H1 (cell line): ENCODE results near the gene SFMBT2. TPM values are rescaled to one million over a fixed set of nuclear protein-coding genes. Genes with fewer than 3 reads are reported as not detected.

ENCODE experiments used
- CTCF ChIA-PET: fragments of 300-600 bp; sonication (Branson Sonifier 250); formaldehyde crosslinking; loops from one replicate; lab custom pipeline; 2021; ENCODE audit not compliant: partially characterized antibody; lab: Charles Lee
- POLR2A ChIA-PET: fragments of 300-600 bp; sonication (Branson Sonifier 250); formaldehyde crosslinking; loops from one replicate; lab custom pipeline; 2021; ENCODE audit warnings: inconsistent platforms; ENCODE audit not compliant: partially characterized antibody; lab: Charles Lee
- DNase-seq, 2 experiments: peaks; one replicate each; pipeline versions ENCODE4 v3.0.0 to v3.0.0-alpha.2; 2010 to 2022; ENCODE audit warnings: low spot score in 2 of 2, low read depth in 1 of 2, mixed read lengths in 1 of 2
- FAIRE-seq: peaks from 2 replicates; lab custom pipeline; 2011; peaks lifted over from hg19 to GRCh38; lab: Jason Lieb, UNC
- H2AFZ ChIP-seq: 2 replicates; pipeline ENCODE4 v1.8.1; 2012; ENCODE audit warnings: low read length, inconsistent platforms
- H2AK5ac ChIP-seq: 2 replicates; pipeline ENCODE4 v1.6.1; 2013; ENCODE audit warnings: low read depth, low read length
- H2BK120ac ChIP-seq: replicated peaks from 2 replicates; pipeline ENCODE3; 2013; ENCODE audit warnings: low read depth, low read length, inconsistent platforms
- H2BK12ac ChIP-seq: 2 replicates; pipeline ENCODE4 v1.6.1; 2013; ENCODE audit warnings: low read depth, low read length
- H2BK15ac ChIP-seq: 2 replicates; pipeline ENCODE4 v1.6.1; 2013; ENCODE audit warnings: low read length
- H2BK20ac ChIP-seq: 2 replicates; pipeline ENCODE4 v1.6.1; 2013; ENCODE audit warnings: low read length
- H2BK5ac ChIP-seq: 2 replicates; pipeline ENCODE4 v1.6.1; 2013; ENCODE audit warnings: low read depth, low read length
- H3K14ac ChIP-seq: 2 replicates; pipeline ENCODE4 v1.6.1; 2013; ENCODE audit warnings: inconsistent platforms; ENCODE audit not compliant: insufficient read length
- H3K18ac ChIP-seq: 2 replicates; pipeline ENCODE4 v1.6.1; 2013; ENCODE audit warnings: low read length; ENCODE audit errors: extremely low read depth
- H3K23ac ChIP-seq: 2 replicates; pipeline ENCODE4 v1.6.1; 2013; ENCODE audit warnings: inconsistent platforms; ENCODE audit not compliant: insufficient read length
- H3K23me2 ChIP-seq: 2 replicates; pipeline ENCODE4 v1.6.1; 2013; ENCODE audit warnings: low read depth, low read length
- H3K27ac ChIP-seq: 2 replicates; pipeline ENCODE4 v1.6.1; 2011; ENCODE audit warnings: low read depth, low read length, inconsistent platforms
- H3K27me3 ChIP-seq, 4 experiments: replicated peaks in 1 of 4; 1 replicate in 1 of 4; 2 replicates in 3 of 4; pipeline versions ENCODE4 v1.6.1 to v1.8.1; 2011 to 2013; ENCODE audit warnings: low read length in 3 of 4, mild to moderate bottlenecking in 3 of 4, inconsistent platforms in 2 of 4, mixed read lengths in 2 of 4, moderate library complexity in 1 of 4; ENCODE audit not compliant: control insufficient read depth in 3 of 4, insufficient read depth in 3 of 4; ENCODE audit errors: extremely low read depth in 1 of 4
- H3K36me3 ChIP-seq, 4 experiments: 2 replicates each; pipeline versions ENCODE4 v1.6.1 to v1.8.1; 2011 to 2013; ENCODE audit warnings: mild to moderate bottlenecking in 4 of 4, low read length in 3 of 4, moderate library complexity in 2 of 4, control low read depth in 1 of 4, inconsistent platforms in 1 of 4; ENCODE audit not compliant: insufficient read depth in 4 of 4, control insufficient read depth in 2 of 4
- H3K4ac ChIP-seq: replicated peaks from 2 replicates; pipeline ENCODE3; 2013; ENCODE audit warnings: low read length, low read depth, mixed read lengths, inconsistent platforms; ENCODE audit not compliant: insufficient read length
- H3K4me1 ChIP-seq, 4 experiments: replicated peaks in 1 of 4; 1 replicate in 1 of 4; 2 replicates in 3 of 4; pipeline versions ENCODE4 v1.6.1 to v1.8.1; 2011 to 2013; ENCODE audit warnings: low read length in 3 of 4, inconsistent platforms in 2 of 4, mixed read lengths in 1 of 4; ENCODE audit not compliant: insufficient read depth in 4 of 4, control insufficient read depth in 3 of 4
- H3K4me2 ChIP-seq, 2 experiments: 2 replicates each; pipeline versions ENCODE4 v1.6.1 to v1.8.1; 2011 to 2013; ENCODE audit warnings: low read depth in 2 of 2, low read length in 2 of 2, control low read depth in 1 of 2, inconsistent platforms in 1 of 2, mild to moderate bottlenecking in 1 of 2; ENCODE audit not compliant: insufficient read depth in 1 of 2
- H3K4me3 ChIP-seq, 4 experiments: fragments of 200-600, 300-600 bp in 1 of 4; sonication (generic), shearing (Covaris generic), sonication (Bioruptor Twin) in 1 of 4; 2 replicates each; pipeline versions ENCODE4 v1.5.1 to v1.8.1; 2011 to 2016; ENCODE audit warnings: low read length in 4 of 4, low read depth in 3 of 4, control low read depth in 2 of 4, inconsistent platforms in 2 of 4, mild to moderate bottlenecking in 2 of 4, mixed read lengths in 1 of 4, moderate library complexity in 1 of 4; ENCODE audit not compliant: insufficient read depth in 2 of 4; ENCODE audit errors: extremely low read depth in 1 of 4
- H3K56ac ChIP-seq: replicated peaks from 2 replicates; pipeline ENCODE3; 2013; ENCODE audit warnings: low read depth, mild to moderate bottlenecking, mixed read lengths, low read length, inconsistent platforms; ENCODE audit not compliant: insufficient read length
- H3K79me1 ChIP-seq: 2 replicates; pipeline ENCODE4 v1.6.1; 2013; ENCODE audit warnings: low read depth, low read length, control low read depth
- H3K79me2 ChIP-seq, 2 experiments: 2 replicates each; pipeline versions ENCODE4 v1.6.1 to v1.8.1; 2012 to 2013; ENCODE audit warnings: low read length in 2 of 2, mild to moderate bottlenecking in 2 of 2, inconsistent platforms in 1 of 2; ENCODE audit not compliant: insufficient read depth in 2 of 2, control insufficient read depth in 1 of 2
- H3K9ac ChIP-seq, 4 experiments: replicated peaks in 1 of 4; 1 replicate in 1 of 4; 2 replicates in 3 of 4; pipeline versions ENCODE4 v1.6.1 to v1.8.1; 2011 to 2013; ENCODE audit warnings: low read depth in 3 of 4, low read length in 3 of 4, control low read depth in 2 of 4, mild to moderate bottlenecking in 2 of 4, moderate library complexity in 2 of 4, inconsistent platforms in 1 of 4; ENCODE audit errors: extremely low read depth in 1 of 4
- H3K9me3 ChIP-seq, 2 experiments: 2 replicates each; pipeline versions ENCODE4 v1.6.1 to v1.8.1; 2012 to 2013; ENCODE audit warnings: mild to moderate bottlenecking in 2 of 2, moderate library complexity in 2 of 2, control low read depth in 1 of 2, inconsistent platforms in 1 of 2, low read depth in 1 of 2, low read length in 1 of 2, mixed read lengths in 1 of 2; ENCODE audit not compliant: insufficient read depth in 2 of 2
- H4K20me1 ChIP-seq, 2 experiments: replicated peaks in 1 of 2; 2 replicates each; pipeline versions ENCODE3 to v1.8.1; 2011 to 2013; ENCODE audit warnings: inconsistent platforms in 2 of 2, low read length in 2 of 2, mild to moderate bottlenecking in 1 of 2; ENCODE audit not compliant: insufficient read depth in 2 of 2, control insufficient read depth in 1 of 2
- H4K5ac ChIP-seq: 2 replicates; pipeline ENCODE4 v1.6.1; 2013; ENCODE audit warnings: low read length, low read depth, mixed read lengths, inconsistent platforms; ENCODE audit not compliant: insufficient read length
- H4K8ac ChIP-seq: 2 replicates; pipeline ENCODE4 v1.8.0; 2013; ENCODE audit warnings: mild to moderate bottlenecking, moderate library complexity, low read length, inconsistent platforms; ENCODE audit not compliant: insufficient read depth; ENCODE audit errors: extremely low read depth
- H4K91ac ChIP-seq: replicated peaks from 2 replicates; pipeline ENCODE3; 2013; ENCODE audit warnings: low read length, mixed read lengths, inconsistent platforms; ENCODE audit not compliant: insufficient read length
- CBX5 ChIP-seq: fragments of 300-800, 300-1000 bp; sonication (generic); IDR thresholded peaks from 2 replicates; pipeline ENCODE4 v1.7.1; 2016; ENCODE audit warnings: antibody characterized with exemption, low read length, low read depth
- GABPA ChIP-seq: IDR thresholded peaks from 2 replicates; pipeline ENCODE4 v1.6.1; 2011; ENCODE audit warnings: mild to moderate bottlenecking, low read length, moderate library complexity, borderline replicate concordance; ENCODE audit not compliant: insufficient read depth
- RXRA ChIP-seq: IDR thresholded peaks from 2 replicates; pipeline ENCODE4 v1.6.1; 2011; ENCODE audit warnings: low read depth, mild to moderate bottlenecking, low read length, moderate library complexity; ENCODE audit not compliant: insufficient read depth
- TEAD4 ChIP-seq: IDR thresholded peaks from 2 replicates; pipeline ENCODE4 v1.6.1; 2012; ENCODE audit warnings: low read depth, low read length, inconsistent platforms, mixed read lengths
- WGBS, 2 experiments: shearing (Covaris generic) in 1 of 2; methylation state at CpG; one replicate each; pipeline versions ENCODE4 v1.1.6 to v1.1.7; 2013 to 2015; ENCODE audit warnings: low lambda C conversion rate in 2 of 2, mixed read lengths in 2 of 2, inconsistent platforms in 1 of 2, low coverage in 1 of 2, missing lambda C conversion rate in 1 of 2; ENCODE audit not compliant: insufficient replicate concordance in 2 of 2, insufficient coverage in 1 of 2, insufficient read length in 1 of 2; ENCODE audit errors: extremely low coverage in 1 of 2, missing lambda C conversion rate in 1 of 2; 5-methylcytosine and 5-hydroxymethylcytosine counted together
- polyA plus RNA-seq, 7 experiments: library from polyadenylated mRNA; depleted of rRNA in 3 of 7; stranded (reverse) in 5 of 7; unstranded in 2 of 7; fragments of >200 nt in 5 of 7; fragments of 200-250 nt in 2 of 7; gene quantifications; 1 replicate in 5 of 7; 2 replicates in 1 of 7; 4 replicates in 1 of 7; pipeline versions ENCODE4 v1.2.1 to v1.2.3, GENCODE V29; 2011 to 2013; ENCODE audit warnings: missing spikeins in 2 of 7, mixed read lengths in 2 of 7
- total RNA-seq: library from RNA; stranded (reverse); fragmentation: NEBNext Ultra II Directional; extraction: Animal tissue kit (Norgen Biotek cat#: 25700); gene quantifications from 2 replicates; pipeline ENCODE4 v1.2.1, GENCODE V29; 2021

Gene SFMBT2
- total and polyA plus RNA-seq, 2 of the 8 experiments (the other 6 are each of a cell fraction or from before 2014, with no cell fraction given), result 2.9 to 11.0 TPM

DNA sequence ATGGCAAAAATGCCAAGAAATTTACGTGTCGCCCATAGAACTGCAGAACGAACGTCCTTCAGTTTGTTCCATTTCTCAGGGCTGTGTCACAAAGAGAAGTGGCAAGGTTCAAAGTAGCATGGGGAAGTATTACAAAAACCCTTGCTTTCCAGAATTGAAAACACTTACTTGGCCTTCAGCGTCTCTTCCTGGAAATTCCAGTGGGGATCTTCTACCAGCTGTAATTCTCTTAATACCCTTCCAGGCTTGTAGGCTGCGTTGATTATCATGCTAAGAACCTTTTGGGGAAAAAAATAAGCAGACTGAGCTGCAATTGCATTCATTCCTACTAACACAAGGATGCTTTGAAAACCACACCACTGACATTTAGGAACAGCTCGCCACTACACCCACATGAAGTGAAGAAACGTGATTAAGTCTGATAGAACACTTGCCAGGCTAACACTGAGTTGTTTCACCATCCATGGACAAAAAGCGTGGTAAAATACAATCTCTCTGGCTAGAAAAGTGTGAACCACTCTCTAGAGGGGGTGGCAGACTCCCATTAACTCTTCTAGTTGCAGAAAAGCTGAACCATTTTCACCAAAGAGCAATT is 222.3 kb downstream of the SFMBT2 start:
- H3K23me2 ChIP-seq, result no peaks in the 10 kb centered on the region
- no peak overlapping the region for H2BK5ac ChIP-seq
- no peak for TF ChIP-seq CBX5
- TF ChIP-seq TEAD4, result no peak
- TF ChIP-seq RXRA, result no peak
- no peak for TF ChIP-seq GABPA
- H3K9me3 ChIP-seq, result no peaks in the 10 kb centered on the region
- no peak overlapping the region for H3K23ac ChIP-seq
- no peaks in the 10 kb centered on the region for H3K79me1 ChIP-seq
- no peak overlapping the region for H3K56ac ChIP-seq
- H3K4me2 ChIP-seq, result no peak overlapping the region
- no peak overlapping the region for H4K91ac ChIP-seq
- no peaks in the 10 kb centered on the region for H4K20me1 ChIP-seq
- peaks cover 0 to 4% (median 0%) of the 10 kb centered on the region in 4 experiments; a peak in 3 of 8 replicates for H3K36me3 ChIP-seq
- no peak overlapping the region for H2BK20ac ChIP-seq
- no peak overlapping the region for H2BK15ac ChIP-seq
- no peak overlapping the region for H2AFZ ChIP-seq
- no peak overlapping the region for H2AK5ac ChIP-seq
- POLR2A ChIA-PET, result no interaction called here
- no peaks in the 10 kb centered on the region for H3K27me3 ChIP-seq
- no peak overlapping the region for H2BK120ac ChIP-seq
- H4K8ac ChIP-seq, result no peak overlapping the region
- 87% methylated on average over 9 of the region's 9 CpGs; no CpG with 5 or more reads in 1 of the 2 experiments for WGBS, 2 experiments
- no peak for DNase-seq
- FAIRE-seq, result no peak
- no peak overlapping the region for H3K27ac ChIP-seq
- no peak overlapping the region for H3K14ac ChIP-seq
- no peak overlapping the region for H3K18ac ChIP-seq
- no peaks in the 10 kb centered on the region for H3K79me2 ChIP-seq
- H3K4me1 ChIP-seq, result peaks cover 0 to 2% (median 0%) of the 10 kb centered on the region in 4 experiments; a peak in 1 of 7 replicates
- no peak overlapping the region for H3K4me3 ChIP-seq
- H3K4ac ChIP-seq, result no peak overlapping the region
- H4K5ac ChIP-seq, result no peak overlapping the region
- CTCF ChIA-PET, result no interaction called here
- H3K9ac ChIP-seq, result no peak overlapping the region
- no peak overlapping the region for H2BK12ac ChIP-seq
